ENCODE results near the gene UNC13A.
A peak's percentile ranks its signal among the peaks of the same experiment; 100 is the strongest.

The UNC13A gene

DNA sequence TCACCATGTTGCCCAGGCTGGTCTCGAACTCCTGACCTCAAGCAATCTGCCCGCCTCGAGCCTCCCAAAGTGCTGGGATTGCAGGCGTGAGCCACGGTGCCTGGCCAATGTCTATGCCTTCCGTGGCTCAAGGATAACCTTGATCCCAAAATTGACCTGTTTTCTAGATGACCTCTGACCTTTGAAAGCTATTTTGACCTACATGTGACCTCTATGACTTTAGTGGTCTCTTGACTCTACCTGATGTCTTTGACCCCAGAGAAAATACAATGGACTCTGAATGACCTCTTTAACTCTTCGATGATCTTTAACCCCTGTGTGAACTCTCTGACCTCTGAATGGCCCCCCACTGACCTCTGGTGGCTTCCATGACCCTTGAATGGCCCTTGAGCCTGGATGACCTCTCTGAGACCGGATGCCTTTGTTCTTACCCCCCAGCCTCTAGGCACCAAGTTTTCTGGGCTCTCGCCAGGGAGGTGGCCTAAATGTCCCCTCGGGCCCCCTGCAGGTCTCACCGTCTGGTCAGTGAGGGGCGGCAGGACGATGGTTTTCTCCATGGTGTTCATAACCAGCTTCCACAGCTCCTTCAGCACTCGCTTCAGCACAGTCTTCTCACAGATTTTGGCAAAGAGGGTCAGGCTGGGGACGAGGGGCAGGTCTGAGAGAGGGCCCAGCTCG is 63.7 kb downstream of the UNC13A start:
- DNase-seq = no peak

DNA sequence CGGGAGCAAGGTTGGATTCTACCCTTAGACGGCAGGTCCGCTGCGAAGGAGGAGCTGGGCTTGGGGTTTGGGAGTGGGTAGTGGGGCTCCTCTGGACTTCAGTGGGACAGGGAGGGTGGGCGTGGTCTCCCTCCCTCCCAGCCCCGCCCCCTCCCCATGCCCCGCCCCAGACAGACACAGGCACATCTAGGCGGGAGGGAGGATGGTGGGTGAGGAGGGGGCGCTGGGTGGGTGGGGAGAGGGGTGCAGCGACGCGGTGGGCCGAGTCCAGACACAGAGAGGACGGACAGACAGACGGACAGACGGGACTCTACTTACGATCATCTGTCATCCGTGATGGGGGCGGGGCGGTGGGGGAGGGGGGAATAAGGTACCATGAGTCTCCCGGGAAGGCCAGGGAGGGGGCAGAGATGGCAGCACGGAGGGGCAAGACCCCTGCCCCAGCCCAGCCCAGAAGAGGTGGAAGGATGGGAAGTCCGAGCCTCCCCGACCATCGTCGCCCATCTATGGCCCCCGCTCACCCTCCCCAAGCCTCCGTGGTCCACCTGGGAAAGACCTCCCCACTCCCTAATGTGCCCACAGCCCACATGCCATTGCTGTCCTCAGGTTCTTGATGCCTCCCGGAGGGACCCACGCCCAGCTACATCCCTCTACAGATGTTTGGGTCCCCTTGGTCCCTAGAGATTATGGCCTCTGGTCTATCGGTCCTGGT is 64.8 kb downstream of the UNC13A start:
- DNase-seq = no peak

DNA sequence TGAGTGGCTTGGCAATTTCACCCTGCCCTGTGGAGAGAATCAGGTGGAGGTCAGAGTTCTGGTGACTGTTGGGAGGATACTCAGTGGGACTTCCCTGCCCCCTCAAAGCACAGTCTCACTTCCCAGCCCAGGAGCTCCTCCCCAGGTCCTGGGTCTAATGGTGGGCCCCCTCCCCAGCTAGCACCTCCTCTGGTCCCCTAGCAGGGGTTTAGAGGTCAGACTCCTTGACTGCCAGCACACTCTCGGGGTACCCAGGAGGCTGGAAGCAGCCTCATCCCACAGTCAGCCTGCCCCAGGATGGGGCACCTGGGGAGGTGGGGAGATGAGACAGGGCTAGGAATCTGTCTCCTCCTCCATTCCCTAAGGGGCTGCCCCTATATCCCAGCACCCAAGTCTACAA is 67.5 kb downstream of the UNC13A start:
- no peak for DNase-seq

DNA sequence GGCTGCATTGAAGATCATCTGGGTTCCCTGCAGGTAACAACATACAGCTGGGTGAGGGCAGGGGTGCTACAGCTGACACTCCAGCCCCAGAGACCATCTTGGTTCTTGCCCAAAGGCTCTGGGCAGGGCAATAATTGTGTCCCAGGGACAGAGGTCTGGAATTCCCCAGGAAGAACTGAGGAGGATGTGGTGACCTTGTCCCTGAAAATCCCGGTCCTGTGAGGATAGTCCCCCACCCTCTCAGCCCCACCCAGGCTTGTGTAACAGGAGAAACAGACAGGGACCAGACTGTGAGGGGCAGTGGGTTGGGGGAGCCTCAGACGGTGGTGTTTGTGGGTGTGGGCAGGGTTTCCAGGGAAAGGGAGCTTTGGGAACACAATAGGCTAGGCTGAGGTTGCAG is 69.2 kb downstream of the UNC13A start:
- no peak for DNase-seq

DNA sequence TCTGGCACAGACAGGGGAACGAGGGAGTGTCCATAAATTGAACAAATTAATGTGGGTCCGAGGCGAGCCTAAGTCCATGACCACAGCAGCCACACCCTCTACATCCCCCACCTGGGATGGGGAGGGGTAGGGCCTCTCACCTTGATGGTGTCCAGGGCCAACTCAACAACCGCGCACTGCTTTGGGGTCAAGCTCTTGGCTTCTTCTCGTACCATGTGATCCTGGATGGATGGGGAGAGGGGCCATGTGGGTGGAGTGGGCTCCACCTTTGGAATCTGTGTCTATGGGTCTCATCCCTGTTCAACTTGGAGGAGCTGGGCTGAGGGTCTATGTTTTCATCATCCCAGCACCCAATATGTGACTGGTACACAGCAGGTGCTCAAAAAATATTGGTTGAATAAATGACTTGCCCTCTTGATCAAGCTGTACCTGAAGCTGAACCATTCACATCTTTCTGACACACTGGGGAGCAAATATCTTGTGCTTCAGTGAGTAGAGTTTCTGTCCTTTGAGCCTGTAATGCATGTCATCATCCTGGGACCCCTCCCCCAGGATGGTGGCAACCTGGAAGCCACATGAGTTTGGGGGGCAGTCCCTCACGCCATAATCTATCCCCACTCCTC is 69.8 kb downstream of the UNC13A start:
- DNase-seq = no peak

DNA sequence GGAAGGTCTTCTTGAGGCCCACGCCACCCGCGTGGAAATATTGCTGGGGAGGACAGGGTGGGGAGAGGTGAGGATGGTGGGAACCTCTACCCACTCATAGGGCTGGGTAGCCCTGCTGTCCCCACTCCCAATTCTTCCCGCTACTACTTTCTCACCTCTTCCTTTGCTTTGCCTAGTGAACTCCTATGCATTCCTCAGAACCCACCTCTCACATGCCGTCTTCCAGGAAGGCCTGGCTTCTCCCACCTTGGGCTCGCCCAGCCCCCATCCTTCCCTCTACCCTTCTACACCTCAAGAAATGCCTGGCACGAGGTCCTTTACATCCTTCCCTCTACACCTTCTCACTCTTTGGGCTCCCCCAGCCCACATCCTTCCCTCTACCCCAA is 70.4 kb downstream of the UNC13A start:
- no peak for DNase-seq

DNA sequence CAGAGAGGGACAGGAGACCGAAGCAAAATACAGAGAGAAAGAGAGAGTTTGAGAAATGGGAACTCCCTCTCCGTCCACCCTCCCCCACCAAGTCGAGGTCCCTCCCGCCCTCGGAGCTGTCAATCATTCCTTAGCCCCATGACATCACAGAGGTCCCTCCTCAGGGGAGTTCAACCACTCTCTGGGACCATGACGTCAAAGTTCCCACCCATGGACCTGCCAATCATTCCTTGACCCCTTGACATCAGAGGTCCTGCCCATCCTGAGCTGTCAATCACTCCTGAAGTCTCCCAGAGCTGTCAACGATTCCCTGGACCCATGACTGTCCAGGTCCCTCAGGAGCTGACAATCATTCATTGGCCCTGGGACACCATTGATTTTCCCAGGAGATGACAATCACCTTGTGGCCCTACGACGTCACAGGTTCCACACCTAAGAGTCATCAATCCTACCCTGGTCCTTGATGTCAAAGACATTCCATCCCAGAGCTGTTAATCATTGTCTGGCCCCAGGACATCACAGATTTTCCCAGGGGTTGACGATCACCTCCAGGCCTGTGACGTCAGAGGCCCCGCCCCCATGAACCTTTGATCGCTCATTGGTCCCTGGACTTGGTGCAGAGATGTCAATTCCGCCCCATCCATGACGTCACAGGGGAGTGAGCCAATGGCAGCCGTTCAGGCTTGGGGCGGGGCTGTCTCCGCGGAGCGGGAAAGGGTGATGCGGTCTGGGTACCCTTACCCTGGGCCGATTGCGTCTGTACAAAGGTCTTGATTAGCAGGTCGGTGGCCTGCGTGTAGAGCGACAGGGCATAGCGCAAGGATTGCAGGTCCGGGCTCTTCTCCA is 71.0 kb downstream of the UNC13A start:
- no peak for DNase-seq

DNA sequence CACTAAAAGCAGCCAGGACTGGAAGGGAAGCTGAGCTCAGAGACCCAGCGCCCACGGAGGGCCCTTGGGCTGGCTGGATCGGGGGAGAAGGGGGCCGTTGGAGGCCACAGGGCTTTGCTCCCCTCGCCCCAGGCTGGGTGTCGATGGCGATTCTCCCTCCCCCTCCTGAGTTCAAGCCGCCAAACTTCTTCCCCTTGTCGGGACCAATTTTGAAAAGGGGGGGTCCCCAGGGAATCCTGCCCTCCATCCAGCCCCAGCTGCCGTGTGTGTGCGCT is 71.5 kb downstream of the UNC13A start:
- no peak for DNase-seq

DNA sequence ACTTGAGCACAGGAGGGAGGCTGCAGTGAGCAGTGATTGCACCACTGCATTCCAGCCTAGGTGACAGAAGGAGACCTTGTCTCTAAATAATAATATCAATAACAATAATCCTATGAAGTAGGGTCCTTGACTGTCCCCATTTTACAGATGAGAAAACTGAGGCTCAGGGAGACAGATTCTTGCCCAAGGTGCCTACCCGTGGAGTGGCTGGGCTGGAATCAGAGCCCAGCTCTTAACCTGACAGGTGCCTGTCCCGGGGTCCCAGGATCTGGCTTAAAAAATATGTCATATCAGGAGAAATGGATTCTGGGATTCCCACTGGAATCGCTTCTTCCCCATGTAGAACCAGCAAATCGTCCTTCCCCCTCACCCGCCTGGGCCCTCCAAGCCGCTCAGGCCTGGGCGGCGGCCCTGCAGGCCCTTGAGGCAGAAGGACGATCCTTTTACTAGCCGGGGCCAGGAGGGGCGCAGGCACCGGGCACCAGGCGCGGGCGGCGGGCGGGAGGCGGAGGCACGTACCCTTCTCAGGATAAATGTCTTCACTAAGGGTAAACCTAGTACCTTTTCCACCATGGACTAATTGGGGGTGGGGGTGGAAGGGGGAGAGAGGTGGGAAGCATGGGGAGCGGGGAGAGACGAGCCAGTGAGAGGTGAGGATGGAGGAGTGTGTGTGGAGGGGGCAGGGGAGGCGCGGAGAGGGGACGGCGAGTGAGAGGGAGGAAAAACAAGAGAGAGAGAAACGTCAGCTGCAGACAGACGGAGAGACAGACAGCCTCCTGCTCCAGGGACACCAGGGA is 72.1 kb downstream of the UNC13A start:
- no peak for DNase-seq

DNA sequence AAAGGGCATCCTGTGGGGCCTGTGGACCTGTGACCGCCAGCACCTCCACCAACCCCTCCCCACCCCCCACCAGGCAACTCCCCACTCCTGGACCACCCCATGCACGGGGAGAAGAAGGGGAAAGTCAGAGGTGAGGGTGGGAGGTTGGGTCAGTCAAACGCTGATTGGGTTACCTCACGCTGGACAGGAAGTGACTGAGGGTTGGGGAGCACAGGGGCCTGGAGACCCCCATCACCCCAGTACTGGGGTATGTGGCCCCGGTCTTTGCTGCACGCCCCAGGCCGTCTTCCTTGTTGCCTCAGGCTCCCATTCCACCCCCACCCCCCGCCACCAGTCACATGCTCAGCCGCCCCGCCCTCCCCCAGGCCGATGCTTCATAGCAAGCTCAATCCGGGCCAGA is 73.7 kb downstream of the UNC13A start:
- no peak for DNase-seq

DNA sequence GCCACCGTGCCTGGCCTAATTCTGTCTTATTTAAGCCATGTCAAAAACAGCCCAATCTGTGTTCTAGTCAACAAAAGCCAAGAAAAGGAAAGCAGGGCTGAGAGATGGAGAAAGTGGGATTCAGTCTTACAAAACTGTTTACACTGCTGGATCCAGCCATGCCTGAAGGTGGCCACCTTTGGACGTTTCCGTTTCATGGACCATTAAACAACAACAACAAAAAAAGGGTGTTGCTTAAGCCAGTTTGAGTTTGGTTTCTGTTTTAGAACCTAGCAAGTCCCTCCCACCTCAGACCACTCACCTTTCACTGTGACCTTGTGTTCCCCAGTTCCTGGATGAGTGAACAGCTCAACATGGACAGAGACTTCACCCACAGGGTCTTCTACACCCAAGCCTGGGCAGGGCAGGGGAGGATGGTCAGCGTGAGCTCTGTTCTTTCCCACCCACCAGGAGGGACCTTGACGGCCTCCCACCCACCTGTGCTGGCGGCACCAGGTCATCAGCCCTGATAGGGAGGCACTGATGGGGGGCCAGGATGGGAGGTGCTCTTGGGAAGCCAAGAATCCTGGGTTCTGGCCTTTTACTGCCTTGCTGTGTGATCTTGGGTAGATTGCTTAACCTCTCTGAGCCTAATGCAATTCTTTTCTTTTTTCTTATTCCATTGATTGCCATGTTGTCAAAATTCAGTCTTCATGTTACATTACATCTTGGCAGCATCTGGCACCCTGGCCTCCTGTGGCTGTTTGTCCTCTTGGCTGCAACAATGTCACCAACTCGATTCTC is 76.5 kb downstream of the UNC13A start:
- no peak for DNase-seq

DNA sequence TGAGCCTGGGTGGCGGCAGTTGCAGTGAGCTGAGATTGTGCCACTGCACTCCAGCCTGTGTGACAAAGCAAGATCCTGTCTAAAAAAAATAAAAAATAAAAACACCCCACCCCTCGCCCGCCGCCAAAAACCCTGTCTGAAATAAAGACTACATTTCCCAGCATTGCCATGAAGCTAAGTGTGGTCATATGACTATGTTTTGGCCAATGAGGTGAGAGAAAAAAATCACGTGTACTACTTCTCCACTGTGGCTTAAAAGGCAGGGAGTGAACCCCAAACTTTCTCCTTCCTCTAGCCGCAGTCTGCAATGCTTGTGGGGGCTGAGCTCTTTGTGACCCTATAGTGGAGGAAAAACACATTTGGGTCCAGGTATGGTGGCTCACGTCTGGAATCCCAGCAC is 77.8 kb downstream of the UNC13A start:
- no peak for DNase-seq

DNA sequence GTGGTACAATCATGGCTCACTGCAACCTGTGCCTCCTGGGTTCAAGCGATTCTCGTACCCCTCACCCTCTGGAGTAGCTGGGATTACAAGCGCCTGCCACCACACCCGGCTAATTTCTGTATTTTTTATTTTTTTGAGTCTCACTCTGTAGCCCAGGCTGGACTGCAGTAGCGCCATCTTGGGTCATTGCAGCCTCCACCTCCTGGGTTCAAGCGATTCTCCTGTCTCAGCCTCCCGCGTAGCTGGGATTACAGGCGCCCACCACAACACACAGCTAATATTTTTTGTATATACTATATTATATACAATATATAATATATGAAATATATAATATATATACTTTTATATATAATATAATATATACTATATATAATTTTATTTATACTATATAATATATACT is 80.2 kb downstream of the UNC13A start:
- no peak for DNase-seq

DNA sequence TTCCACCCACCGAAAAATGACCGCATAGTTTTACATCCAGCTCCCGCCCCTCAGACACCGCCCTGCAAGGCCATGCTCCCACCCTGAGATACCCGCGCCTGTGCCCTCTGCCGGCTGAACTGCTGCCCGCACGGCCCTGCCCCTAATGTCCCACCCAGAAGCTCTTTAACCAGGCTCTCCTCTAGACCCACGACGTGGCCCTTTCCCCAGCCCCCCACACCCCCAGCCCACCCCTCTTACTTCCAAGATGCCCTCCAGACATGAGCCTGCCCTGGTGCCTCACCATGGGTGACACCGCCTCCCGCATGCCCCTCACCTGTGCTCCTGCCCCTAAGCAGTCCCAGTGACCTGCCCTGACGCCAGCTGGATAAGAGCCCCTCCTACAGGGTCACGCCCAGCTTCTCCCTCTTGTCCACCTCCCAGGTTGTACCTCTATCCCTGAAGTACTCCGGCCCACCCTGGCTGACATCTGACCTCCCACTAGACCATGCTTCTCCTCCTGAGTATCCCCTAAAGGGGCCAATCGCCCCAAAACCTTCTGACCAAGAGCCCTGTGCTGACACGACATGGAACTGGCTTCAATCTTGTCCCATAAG is 81.5 kb downstream of the UNC13A start:
- DNase-seq = no peak

DNA sequence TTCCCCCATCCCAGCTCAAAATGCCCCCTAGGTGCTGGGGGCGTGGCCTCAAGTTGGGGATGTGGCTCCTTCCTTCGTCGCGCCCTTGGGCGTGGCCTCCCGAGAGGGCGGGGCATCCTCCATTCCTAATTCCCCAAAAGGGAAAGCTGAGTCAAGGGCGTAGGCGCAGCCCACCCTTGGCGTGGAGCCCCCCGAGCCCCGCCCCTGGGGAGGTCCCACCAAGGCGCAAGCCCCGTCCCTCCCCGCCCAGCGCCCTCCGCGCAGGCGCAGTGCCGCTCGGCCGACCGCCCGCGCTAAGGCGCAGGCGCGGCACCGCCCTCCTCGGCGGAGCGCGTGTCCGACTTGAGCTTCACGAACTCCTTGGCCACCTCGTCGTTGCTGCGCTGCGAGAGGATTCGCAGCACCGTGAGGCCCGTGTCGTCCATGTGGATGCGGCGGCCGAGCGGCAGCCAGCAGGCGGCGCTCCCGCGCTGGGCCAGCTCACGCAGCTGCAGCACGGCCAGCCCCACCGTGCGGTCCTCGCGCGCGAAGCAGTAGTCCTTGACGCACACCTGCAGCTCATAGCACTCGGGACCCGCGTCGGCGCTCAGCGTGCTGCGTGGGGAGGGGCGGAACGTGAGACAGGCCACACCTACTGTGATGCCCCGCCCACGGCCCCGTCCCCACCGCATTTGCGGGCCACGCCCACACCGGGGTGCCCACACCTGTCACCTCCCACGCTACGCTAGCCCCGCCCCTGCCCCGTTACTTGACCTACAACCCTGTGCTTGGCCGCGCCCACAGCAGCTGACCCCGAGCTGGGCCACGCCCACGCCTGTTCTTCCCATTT is 82.2 kb downstream of the UNC13A start:
- peak; percentile 61 to 81 (median 80) for DNase-seq

DNA sequence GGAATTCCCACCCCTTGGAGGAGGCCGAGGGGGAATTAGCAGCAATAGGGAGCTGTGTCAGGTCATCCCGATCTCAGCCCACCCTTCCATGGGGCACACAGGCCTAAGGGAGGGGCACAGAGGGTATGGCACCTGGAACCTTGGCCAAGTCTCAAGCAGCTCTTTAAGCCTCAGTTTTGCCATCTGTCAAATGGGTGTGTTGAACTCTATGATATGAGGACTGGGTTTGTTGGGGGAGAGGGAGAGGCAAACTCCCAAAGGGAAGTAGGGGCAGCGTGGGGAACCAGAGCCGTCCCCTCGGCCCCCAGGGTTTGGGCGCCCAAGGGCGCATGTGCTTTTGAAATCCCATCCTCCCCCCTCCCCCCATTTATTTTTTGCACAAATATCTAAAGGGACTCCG is 83.0 kb downstream of the UNC13A start:
- no peak for DNase-seq

DNA sequence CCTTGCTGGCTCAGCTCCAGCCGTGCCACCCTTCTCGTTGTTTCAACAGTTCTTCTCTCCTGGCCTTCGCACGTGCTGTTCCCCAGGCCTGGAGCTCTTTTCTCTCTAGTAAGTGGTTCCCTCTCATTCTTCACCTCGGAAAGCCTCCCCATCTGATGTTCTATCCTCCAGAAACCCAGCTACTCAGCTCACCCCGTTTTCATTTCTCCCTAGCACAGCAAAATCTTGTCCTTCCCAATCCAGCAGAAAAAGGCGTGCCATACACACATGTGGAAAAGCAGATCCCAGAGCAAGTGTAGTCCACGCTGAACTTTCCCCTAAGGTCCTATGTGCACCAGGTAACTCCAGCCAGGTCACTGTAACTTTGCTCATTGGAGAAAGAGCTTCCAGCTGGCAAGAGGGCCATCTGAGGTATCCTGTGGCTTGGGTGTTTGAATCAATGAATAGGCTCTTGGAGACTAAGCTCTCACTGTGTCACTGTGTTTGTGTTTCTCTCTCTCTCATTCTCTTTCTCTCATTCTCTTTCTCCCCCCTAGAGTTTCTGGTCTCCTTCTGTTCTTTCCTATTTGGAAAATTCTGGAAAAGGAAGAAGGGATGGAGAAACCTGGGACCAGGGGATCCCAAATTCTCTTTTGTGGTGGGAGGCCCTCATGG is 83.7 kb downstream of the UNC13A start:
- DNase-seq = no peak

DNA sequence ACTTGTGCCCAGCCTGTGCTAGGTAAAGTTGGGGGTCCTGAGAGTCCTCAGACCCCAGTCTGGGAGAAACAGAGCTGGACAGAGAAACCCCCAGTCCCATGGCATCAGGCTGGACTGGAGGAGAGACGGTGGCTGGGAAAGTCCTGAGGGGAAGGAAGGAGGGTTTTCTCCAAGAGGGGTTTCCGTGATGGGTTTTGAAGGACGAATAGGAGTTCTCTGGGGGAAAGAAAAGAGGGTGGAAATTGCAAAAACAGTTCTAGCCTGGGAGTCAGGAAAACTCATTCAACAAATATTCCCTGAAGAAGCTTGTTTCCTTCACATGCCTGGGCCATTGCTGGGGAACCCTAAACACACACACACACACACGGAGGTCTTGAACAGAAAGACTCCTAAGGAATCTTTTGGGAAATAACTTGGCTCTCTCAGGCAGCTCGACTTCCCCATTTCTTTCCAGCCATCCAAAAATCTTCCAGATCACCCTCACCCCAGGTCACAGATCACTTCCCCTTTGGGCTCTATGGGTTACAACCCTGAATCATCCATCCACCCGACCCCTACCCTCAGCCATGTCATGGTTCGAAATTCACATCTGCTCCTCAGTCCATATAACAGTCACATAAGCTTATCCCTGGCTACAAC is 85.2 kb downstream of the UNC13A start:
- no peak for DNase-seq

DNA sequence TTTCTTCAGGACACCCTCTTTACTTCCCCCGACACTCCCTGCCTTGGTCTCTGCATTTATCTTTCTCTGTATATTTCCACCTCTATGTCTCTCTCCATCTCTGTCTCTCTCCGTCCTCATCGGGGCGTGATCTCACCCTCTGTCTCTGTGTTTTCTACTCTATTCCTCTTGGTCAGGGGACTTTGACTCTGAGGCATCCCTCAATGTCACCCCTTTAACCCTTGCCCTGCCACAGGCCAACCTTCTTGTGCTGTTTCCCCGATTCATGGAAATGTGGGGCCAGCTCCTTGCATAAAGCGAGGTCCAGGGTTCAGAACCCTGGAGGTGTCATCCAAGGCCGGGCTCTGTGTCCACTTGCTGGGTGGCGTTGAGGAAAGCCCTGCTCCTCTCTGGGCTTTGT is 85.9 kb downstream of the UNC13A start:
- no peak for DNase-seq

DNA sequence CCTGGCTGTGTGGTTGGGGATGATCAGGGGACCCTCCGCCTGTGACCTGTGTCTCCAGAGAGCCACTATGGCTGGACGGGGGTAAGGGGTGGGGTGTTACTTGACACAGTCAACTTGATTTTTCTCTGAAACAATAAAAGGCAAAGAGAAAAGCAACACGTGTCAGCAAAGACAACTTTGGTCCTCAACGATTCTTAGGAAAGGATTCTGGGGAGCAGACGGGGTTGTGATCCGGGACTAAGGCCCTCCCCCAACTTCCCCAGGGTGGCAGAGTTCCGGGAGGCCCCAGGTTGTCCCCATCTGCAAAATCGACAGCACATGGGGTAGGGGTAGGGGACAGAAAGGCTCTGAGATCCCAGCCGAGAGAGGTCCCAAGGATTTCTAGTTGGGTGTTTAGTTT is 86.5 kb downstream of the UNC13A start:
- DNase-seq = no peak

Measured in T-helper 1 cell (primary cell).